Stimulated activated CD8-positive, alpha-beta memory T cell treated with anti-CD3 and anti-CD28 coated beads, Interleukin-15, amount 100 ng/mL, for 48 hours (primary cell): Measurements from ENCODE around the gene PPP4R3A.
"Not testable (repeated sequence)": the region's sequence is repeated elsewhere in the genome, so short reads cannot be mapped to it uniquely, and the experiment has no call there.

Experiments used
- DNase-seq, 2 donors: peaks; one replicate each; pipeline ENCODE4 v3.0.0-alpha.2; 2020; ENCODE audit warnings: low read depth in 2 of 2

PPP4R3A gene

GRCh38 chr14:91510171-91511042 lies at the start of gene PPP4R3A:
Gene PPP4R3A, minus strand, starts transcription at chr14:91510310. Its CDS starts 663 bp downstream, at chr14:91509647.
- peak; percentile 91 to 94 for DNase-seq

GRCh38 chr14:91555531-91555930 lies 45.4 kb upstream of the PPP4R3A start:
- DNase-seq, result no peak

- no peak for DNase-seq
Observed at GRCh38 chr14:91554535-91555332, 44.6 kb upstream of the PPP4R3A start.

- DNase-seq, result no peak
Observed at GRCh38 chr14:91548108-91548507, 38.0 kb upstream of the PPP4R3A start.

GRCh38 chr14:91545946-91546716 lies 36.0 kb upstream of the PPP4R3A start:
- DNase-seq, result no peak

GRCh38 chr14:91545204-91545603 lies 35.1 kb upstream of the PPP4R3A start:
- no peak for DNase-seq

- DNase-seq, result no peak
Observed at GRCh38 chr14:91536327-91536726, 26.2 kb upstream of the PPP4R3A start.

GRCh38 chr14:91534059-91534458 lies 23.9 kb upstream of the PPP4R3A start:
- not testable (repeated sequence) for DNase-seq

GRCh38 chr14:91533623-91534022 lies 23.5 kb upstream of the PPP4R3A start:
- no peak for DNase-seq

- no peak for DNase-seq
Observed at GRCh38 chr14:91523972-91524371, 13.9 kb upstream of the PPP4R3A start.

- DNase-seq, result no peak
Observed at GRCh38 chr14:91521061-91521640, 11.0 kb upstream of the PPP4R3A start.

- DNase-seq, result no peak
Observed at GRCh38 chr14:91520138-91520537, 10.0 kb upstream of the PPP4R3A start.

GRCh38 chr14:91519239-91520036 lies 9.3 kb upstream of the PPP4R3A start:
- DNase-seq, result no peak

- no peak for DNase-seq
Observed at GRCh38 chr14:91516663-91517388, 6.7 kb upstream of the PPP4R3A start.

- no peak for DNase-seq
Observed at GRCh38 chr14:91515979-91516378, 5.9 kb upstream of the PPP4R3A start.

- DNase-seq, result no peak
Observed at GRCh38 chr14:91511043-91511383, 903 bp upstream of the PPP4R3A start.

GRCh38 chr14:91509878-91510170 lies 286 bp downstream of the PPP4R3A start:
- DNase-seq, result no peak

- DNase-seq, result peak in 1 of 2 donors; percentile 11
Observed at GRCh38 chr14:91509083-91509877, 830 bp downstream of the PPP4R3A start.

GRCh38 chr14:91508105-91508504 lies 2.0 kb downstream of the PPP4R3A start:
- DNase-seq, result no peak

- DNase-seq, result no peak
Observed at GRCh38 chr14:91506226-91506625, 3.9 kb downstream of the PPP4R3A start.
